Ovary (tissue), 3 donors: ENCODE data around the gene ST3GAL4.

Source experiments
- CTCF ChIP-seq, 3 donors: fragments of 450-650 bp in 2 of 3; fragments of 200-600 bp in 1 of 3; IDR thresholded peaks; one replicate each; pipeline versions ENCODE4 v1.5.1 to v1.8.0; 2016 to 2022; ENCODE audit warnings: antibody characterized with exemption in 3 of 3, mild to moderate bottlenecking in 1 of 3
- EP300 ChIP-seq: sonication (generic); formaldehyde crosslinking; IDR thresholded peaks from one replicate; pipeline ENCODE4 v1.6.1; 2017; ENCODE audit warnings: antibody characterized with exemption
- POLR2A ChIP-seq: fragments of 450-650 bp; IDR thresholded peaks from one replicate; pipeline ENCODE4 v1.6.1; 2017; ENCODE audit warnings: antibody characterized with exemption, mild to moderate bottlenecking, moderate library complexity
- donor health status: DM: no; HTN: no; CAD: no.

GRCh38 chr11:126423743-126424142 is 68.3 kb downstream of the ST3GAL4 start:
- no peak for TF ChIP-seq CTCF (IDR thresholded peaks at IDR 0.05)
- TF ChIP-seq EP300: no peak
- TF ChIP-seq POLR2A: no peak
